ENCODE results near the gene ASTN2. TPM values are rescaled to one million over a fixed set of nuclear protein-coding genes. Genes with fewer than 3 reads are reported as not detected.

Gene ASTN2
- total RNA-seq, 1 experiment from 2014 or later = 4.8 TPM

DNA sequence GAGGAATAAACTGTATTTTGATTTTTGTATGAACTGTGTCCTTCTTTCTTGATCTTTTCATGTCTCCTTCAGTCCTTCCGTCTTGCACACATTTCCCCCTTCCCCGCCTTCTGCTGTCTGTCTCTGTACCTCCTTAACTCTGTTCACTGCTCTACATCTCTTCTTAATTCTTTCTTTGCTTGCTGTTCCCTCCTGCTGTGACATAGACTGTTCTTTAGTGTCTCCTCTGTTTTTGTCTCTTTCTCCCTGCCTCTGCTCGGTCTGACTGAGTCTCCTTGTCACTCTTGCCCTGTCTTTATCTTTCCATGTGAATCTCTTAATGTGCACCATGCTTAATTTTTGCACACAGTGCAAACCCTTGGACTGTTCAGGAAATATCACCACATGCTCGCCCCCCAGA is 614.8 kb downstream of the ASTN2 start:
- TF ChIP-seq ZFX (IDR thresholded peaks at IDR 0.05) (no peak), RAD21 (IDR thresholded peaks at IDR 0.05; ENCODE audit: low read depth) (no peak), CEBPB (IDR thresholded peaks at IDR 0.05; ENCODE audit: low read depth) (no peak), JUND (IDR thresholded peaks at IDR 0.05) (no peak), FOSL1 (IDR thresholded peaks at IDR 0.05; ENCODE audit: low read depth) (no peak), SRF (IDR thresholded peaks at IDR 0.05; ENCODE audit: low read depth) (no peak), CBX3 (IDR thresholded peaks at IDR 0.05; ENCODE audit: low read depth) (no peak), EZH2phosphoT487 (IDR thresholded peaks at IDR 0.05; ENCODE audit: borderline replicate concordance) (no peak), POLR2A (IDR thresholded peaks at IDR 0.05; ENCODE audit: borderline replicate concordance, extremely low read depth, insufficient read depth, insufficient read length) (no peak), SP1 (IDR thresholded peaks at IDR 0.05; ENCODE audit: low read depth) (no peak), POLR2AphosphoS5 (IDR thresholded peaks at IDR 0.05; ENCODE audit: low read depth, low read length) (no peak), YY1 (IDR thresholded peaks at IDR 0.05; ENCODE audit: extremely low read depth, insufficient replicate concordance, low read depth, low read length) (no peak), ZNF274 (IDR thresholded peaks at IDR 0.05; ENCODE audit: low read depth, low read length) (no peak), SIN3A (IDR thresholded peaks at IDR 0.05; ENCODE audit: low read depth) (no peak), TCF7L2 (IDR thresholded peaks at IDR 0.05; ENCODE audit: borderline replicate concordance, extremely low read depth, insufficient read depth, insufficient read length) (no peak)
- TF ChIP-seq, protein P1, sequence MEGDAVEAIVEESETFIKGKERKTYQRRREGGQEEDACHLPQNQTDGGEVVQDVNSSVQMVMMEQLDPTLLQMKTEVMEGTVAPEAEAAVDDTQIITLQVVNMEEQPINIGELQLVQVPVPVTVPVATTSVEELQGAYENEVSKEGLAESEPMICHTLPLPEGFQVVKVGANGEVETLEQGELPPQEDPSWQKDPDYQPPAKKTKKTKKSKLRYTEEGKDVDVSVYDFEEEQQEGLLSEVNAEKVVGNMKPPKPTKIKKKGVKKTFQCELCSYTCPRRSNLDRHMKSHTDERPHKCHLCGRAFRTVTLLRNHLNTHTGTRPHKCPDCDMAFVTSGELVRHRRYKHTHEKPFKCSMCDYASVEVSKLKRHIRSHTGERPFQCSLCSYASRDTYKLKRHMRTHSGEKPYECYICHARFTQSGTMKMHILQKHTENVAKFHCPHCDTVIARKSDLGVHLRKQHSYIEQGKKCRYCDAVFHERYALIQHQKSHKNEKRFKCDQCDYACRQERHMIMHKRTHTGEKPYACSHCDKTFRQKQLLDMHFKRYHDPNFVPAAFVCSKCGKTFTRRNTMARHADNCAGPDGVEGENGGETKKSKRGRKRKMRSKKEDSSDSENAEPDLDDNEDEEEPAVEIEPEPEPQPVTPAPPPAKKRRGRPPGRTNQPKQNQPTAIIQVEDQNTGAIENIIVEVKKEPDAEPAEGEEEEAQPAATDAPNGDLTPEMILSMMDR (IDR thresholded peaks at IDR 0.05 in 2 of 3, conservative IDR thresholded peaks at IDR 0.05 in 1 of 3; ENCODE audit: borderline replicate concordance in 1 of 3, insufficient read depth in 1 of 3, low read depth in 2 of 3, low read length in 2 of 3) = no peak
- TF ChIP-seq, protein P2, sequence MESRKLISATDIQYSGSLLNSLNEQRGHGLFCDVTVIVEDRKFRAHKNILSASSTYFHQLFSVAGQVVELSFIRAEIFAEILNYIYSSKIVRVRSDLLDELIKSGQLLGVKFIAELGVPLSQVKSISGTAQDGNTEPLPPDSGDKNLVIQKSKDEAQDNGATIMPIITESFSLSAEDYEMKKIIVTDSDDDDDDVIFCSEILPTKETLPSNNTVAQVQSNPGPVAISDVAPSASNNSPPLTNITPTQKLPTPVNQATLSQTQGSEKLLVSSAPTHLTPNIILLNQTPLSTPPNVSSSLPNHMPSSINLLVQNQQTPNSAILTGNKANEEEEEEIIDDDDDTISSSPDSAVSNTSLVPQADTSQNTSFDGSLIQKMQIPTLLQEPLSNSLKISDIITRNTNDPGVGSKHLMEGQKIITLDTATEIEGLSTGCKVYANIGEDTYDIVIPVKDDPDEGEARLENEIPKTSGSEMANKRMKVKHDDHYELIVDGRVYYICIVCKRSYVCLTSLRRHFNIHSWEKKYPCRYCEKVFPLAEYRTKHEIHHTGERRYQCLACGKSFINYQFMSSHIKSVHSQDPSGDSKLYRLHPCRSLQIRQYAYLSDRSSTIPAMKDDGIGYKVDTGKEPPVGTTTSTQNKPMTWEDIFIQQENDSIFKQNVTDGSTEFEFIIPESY (IDR thresholded peaks at IDR 0.05; ENCODE audit: extremely low read depth, insufficient replicate concordance, low read length) = no peak
- TF ChIP-seq, protein P3, sequence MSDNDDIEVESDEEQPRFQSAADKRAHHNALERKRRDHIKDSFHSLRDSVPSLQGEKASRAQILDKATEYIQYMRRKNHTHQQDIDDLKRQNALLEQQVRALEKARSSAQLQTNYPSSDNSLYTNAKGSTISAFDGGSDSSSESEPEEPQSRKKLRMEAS (IDR thresholded peaks at IDR 0.05) = no peak
- TF ChIP-seq, protein P4, sequence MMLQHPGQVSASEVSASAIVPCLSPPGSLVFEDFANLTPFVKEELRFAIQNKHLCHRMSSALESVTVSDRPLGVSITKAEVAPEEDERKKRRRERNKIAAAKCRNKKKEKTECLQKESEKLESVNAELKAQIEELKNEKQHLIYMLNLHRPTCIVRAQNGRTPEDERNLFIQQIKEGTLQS (IDR thresholded peaks at IDR 0.05) = no peak
- TF ChIP-seq, protein P5, sequence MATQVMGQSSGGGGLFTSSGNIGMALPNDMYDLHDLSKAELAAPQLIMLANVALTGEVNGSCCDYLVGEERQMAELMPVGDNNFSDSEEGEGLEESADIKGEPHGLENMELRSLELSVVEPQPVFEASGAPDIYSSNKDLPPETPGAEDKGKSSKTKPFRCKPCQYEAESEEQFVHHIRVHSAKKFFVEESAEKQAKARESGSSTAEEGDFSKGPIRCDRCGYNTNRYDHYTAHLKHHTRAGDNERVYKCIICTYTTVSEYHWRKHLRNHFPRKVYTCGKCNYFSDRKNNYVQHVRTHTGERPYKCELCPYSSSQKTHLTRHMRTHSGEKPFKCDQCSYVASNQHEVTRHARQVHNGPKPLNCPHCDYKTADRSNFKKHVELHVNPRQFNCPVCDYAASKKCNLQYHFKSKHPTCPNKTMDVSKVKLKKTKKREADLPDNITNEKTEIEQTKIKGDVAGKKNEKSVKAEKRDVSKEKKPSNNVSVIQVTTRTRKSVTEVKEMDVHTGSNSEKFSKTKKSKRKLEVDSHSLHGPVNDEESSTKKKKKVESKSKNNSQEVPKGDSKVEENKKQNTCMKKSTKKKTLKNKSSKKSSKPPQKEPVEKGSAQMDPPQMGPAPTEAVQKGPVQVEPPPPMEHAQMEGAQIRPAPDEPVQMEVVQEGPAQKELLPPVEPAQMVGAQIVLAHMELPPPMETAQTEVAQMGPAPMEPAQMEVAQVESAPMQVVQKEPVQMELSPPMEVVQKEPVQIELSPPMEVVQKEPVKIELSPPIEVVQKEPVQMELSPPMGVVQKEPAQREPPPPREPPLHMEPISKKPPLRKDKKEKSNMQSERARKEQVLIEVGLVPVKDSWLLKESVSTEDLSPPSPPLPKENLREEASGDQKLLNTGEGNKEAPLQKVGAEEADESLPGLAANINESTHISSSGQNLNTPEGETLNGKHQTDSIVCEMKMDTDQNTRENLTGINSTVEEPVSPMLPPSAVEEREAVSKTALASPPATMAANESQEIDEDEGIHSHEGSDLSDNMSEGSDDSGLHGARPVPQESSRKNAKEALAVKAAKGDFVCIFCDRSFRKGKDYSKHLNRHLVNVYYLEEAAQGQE (IDR thresholded peaks at IDR 0.05; ENCODE audit: low read depth) = no peak
- Histone ChIP-seq H3K9me2 (ENCODE audit: insufficient read depth) (no peaks in the 10 kb centered on the region), H3K36me3 (ENCODE audit: control insufficient read depth in 1 of 2, insufficient read depth in 2 of 2, low read length in 2 of 2) (no peaks in the 10 kb centered on the region), H4K20me1 (ENCODE audit: insufficient read depth) (no peaks in the 10 kb centered on the region), H3K4me1 (ENCODE audit: control insufficient read depth in 1 of 2, insufficient read depth in 2 of 2, low read length in 2 of 2) (no peaks in the 10 kb centered on the region), H3K4me2 (ENCODE audit: low read length) (no peak overlapping the region), H3K9ac (ENCODE audit: low read length) (no peak overlapping the region), H3K79me2 (ENCODE audit: insufficient read depth, low read length) (no peaks in the 10 kb centered on the region), H2AFZ (ENCODE audit: low read depth, low read length, poor library complexity, severe bottlenecking) (no peak overlapping the region), H3K9me3 (ENCODE audit: control insufficient read depth in 1 of 2, insufficient read depth in 1 of 2, low read depth in 1 of 2, low read length in 2 of 2) (no peaks in the 10 kb centered on the region), H3K4me3 (replicated peaks in 1 of 2; ENCODE audit: low read depth in 1 of 2, low read length in 2 of 2) (no peak overlapping the region), H3K27me3 (ENCODE audit: insufficient read depth, low read length) (peaks cover 31% of the 10 kb centered on the region), H3K27ac (ENCODE audit: low read depth, low read length) (no peak overlapping the region)
- ATAC-seq = no peak
- BruUV-seq (replicated peaks) = no TSS peak
- ChIA-PET RAD21 (ENCODE audit: low non-redundant PET in 1 of 2, low total read pairs in 2 of 2, uncharacterized antibody in 2 of 2, unreplicated experiment in 2 of 2) (no interaction called here), POLR2A (no interaction called here), CTCF (no interaction called here)
- no peak for DNase-seq (ENCODE audit: low read depth, low spot score)
- intact Hi-C loops (cut with micrococcal nuclease) = no loop called here
